IMR-90 (cell line): ENCODE results near the gene FGFR4. TPM values are rescaled to one million over a fixed set of nuclear protein-coding genes. Genes with fewer than 3 reads are reported as not detected.

ENCODE experiments used
- ATAC-seq: fragments of 200-7000 bp; cut with Tn5 transposase; 2 replicates; pipeline ENCODE4 v1.9.1; 2020; ENCODE audit warnings: low read depth, mild to moderate bottlenecking, moderate library complexity
- BruUV-seq: library from RNA; stranded (reverse); fragments of 400-500 nt; replicated peaks from 2 replicates; lab custom pipeline; 2021; lab: Mats Ljungman, UMichigan
- CTCF ChIA-PET: fragments of 300-600 bp; formaldehyde crosslinking; extraction: SDS; loops from one replicate; lab custom pipeline; 2021; ENCODE audit warnings: antibody characterized with exemption; lab: Yijun Ruan, JAX
- POLR2A ChIA-PET: fragments of 300-600 bp; sonication (Branson Sonifier 250); formaldehyde crosslinking; loops from one replicate; lab custom pipeline; 2022; ENCODE audit warnings: antibody characterized with exemption; ENCODE audit not compliant: unreplicated experiment; lab: Charles Lee
- DNase-seq: peaks from one replicate; pipeline ENCODE4 v3.0.0; 2013
- H2AFZ ChIP-seq: replicated peaks from 2 replicates; pipeline ENCODE3; 2013; ENCODE audit warnings: low read length, mild to moderate bottlenecking; ENCODE audit not compliant: poor library complexity
- H2AK5ac ChIP-seq: 2 replicates; pipeline ENCODE4 v1.6.1; 2013; ENCODE audit warnings: low read depth, low read length, inconsistent platforms
- H2AK9ac ChIP-seq: replicated peaks from 2 replicates; pipeline ENCODE3; 2013; ENCODE audit warnings: mild to moderate bottlenecking, low read depth, low read length, moderate library complexity; ENCODE audit not compliant: poor library complexity
- H2BK120ac ChIP-seq: 2 replicates; pipeline ENCODE4 v1.6.1; 2013; ENCODE audit warnings: low read depth, low read length, inconsistent platforms
- H2BK15ac ChIP-seq: 3 replicates; pipeline ENCODE4 v1.6.1; 2013; ENCODE audit warnings: low read depth, low read length, inconsistent platforms
- H2BK20ac ChIP-seq: 2 replicates; pipeline ENCODE4 v1.6.1; 2013; ENCODE audit warnings: low read depth, mild to moderate bottlenecking, inconsistent platforms, low read length, moderate library complexity
- H2BK5ac ChIP-seq: 2 replicates; pipeline ENCODE4 v1.6.1; 2013; ENCODE audit warnings: mild to moderate bottlenecking, low read depth, low read length, inconsistent platforms; ENCODE audit not compliant: poor library complexity, severe bottlenecking
- H3K14ac ChIP-seq: replicated peaks from 2 replicates; pipeline ENCODE4 v1.6.1; 2013; ENCODE audit warnings: low read depth, low read length, inconsistent platforms
- H3K18ac ChIP-seq: 2 replicates; pipeline ENCODE4 v1.6.1; 2013; ENCODE audit warnings: low read depth, low read length, control low read depth
- H3K23ac ChIP-seq: 2 replicates; pipeline ENCODE4 v1.6.1; 2013; ENCODE audit warnings: low read depth, low read length, inconsistent platforms
- H3K27ac ChIP-seq: 2 replicates; pipeline ENCODE4 v1.5.1; 2013; ENCODE audit warnings: mild to moderate bottlenecking, control low read depth, low read length; ENCODE audit not compliant: insufficient read depth
- H3K27me3 ChIP-seq: 2 replicates; pipeline ENCODE4 v1.6.1; 2013; ENCODE audit warnings: low read length; ENCODE audit not compliant: control insufficient read depth, insufficient read depth
- H3K36me3 ChIP-seq: 2 replicates; pipeline ENCODE4 v1.6.1; 2013; ENCODE audit warnings: low read length, mixed read lengths; ENCODE audit not compliant: control insufficient read depth, insufficient read depth
- H3K4ac ChIP-seq: 2 replicates; pipeline ENCODE4 v1.6.1; 2013; ENCODE audit warnings: low read depth, low read length, inconsistent platforms
- H3K4me1 ChIP-seq: 2 replicates; pipeline ENCODE4 v1.6.1; 2013; ENCODE audit warnings: low read length, mixed read lengths; ENCODE audit not compliant: control insufficient read depth, insufficient read depth
- H3K4me2 ChIP-seq: 2 replicates; pipeline ENCODE4 v1.6.1; 2013; ENCODE audit warnings: low read depth, mild to moderate bottlenecking, control low read depth, low read length, moderate library complexity
- H3K4me3 ChIP-seq: 2 replicates; pipeline ENCODE4 v1.5.1; 2013; ENCODE audit warnings: low read depth, mild to moderate bottlenecking, control low read depth, low read length, moderate library complexity; ENCODE audit not compliant: insufficient read depth
- H3K56ac ChIP-seq: 2 replicates; pipeline ENCODE4 v1.6.1; 2013; ENCODE audit warnings: low read length, inconsistent platforms; ENCODE audit not compliant: insufficient read depth; ENCODE audit errors: extremely low read depth
- H3K79me1 ChIP-seq, 2 experiments: 2 replicates each; pipeline ENCODE4 v1.6.1; 2013; ENCODE audit warnings: low read length in 2 of 2, inconsistent platforms in 1 of 2, low read depth in 1 of 2
- H3K9ac ChIP-seq: 2 replicates; pipeline ENCODE4 v1.6.1; 2013; ENCODE audit warnings: low read depth, low read length, control low read depth
- H3K9me1 ChIP-seq: 2 replicates; pipeline ENCODE4 v1.6.1; 2013; ENCODE audit warnings: low read length, inconsistent platforms; ENCODE audit not compliant: insufficient read depth
- H3K9me3 ChIP-seq: 2 replicates; pipeline ENCODE4 v1.6.1; 2013; ENCODE audit warnings: low read length; ENCODE audit not compliant: control insufficient read depth, insufficient read depth
- H4K20me1 ChIP-seq: 2 replicates; pipeline ENCODE4 v1.6.1; 2013; ENCODE audit warnings: low read length, inconsistent platforms; ENCODE audit not compliant: insufficient read depth
- H4K5ac ChIP-seq: 2 replicates; pipeline ENCODE4 v1.6.1; 2013; ENCODE audit warnings: mild to moderate bottlenecking, low read depth, low read length, control low read depth
- H4K8ac ChIP-seq, 2 experiments: 2 replicates each; pipeline ENCODE4 v1.6.1; 2013; ENCODE audit warnings: low read depth in 2 of 2, low read length in 2 of 2, control low read depth in 1 of 2, inconsistent platforms in 1 of 2
- H4K91ac ChIP-seq: 2 replicates; pipeline ENCODE4 v1.6.1; 2013; ENCODE audit warnings: low read depth, low read length, inconsistent platforms; ENCODE audit not compliant: insufficient read depth
- BHLHE40 ChIP-seq: fragments of 150-350 bp; IDR thresholded peaks from 2 replicates; pipeline ENCODE4 v1.6.1; 2016; ENCODE audit warnings: mild to moderate bottlenecking, low read depth, low read length
- CEBPB ChIP-seq: IDR thresholded peaks from 2 replicates; pipeline ENCODE4 v1.6.1; 2012; ENCODE audit warnings: low read depth, low read length, improper control_type of control experiment
- CHD1 ChIP-seq: IDR thresholded peaks from 2 replicates; pipeline ENCODE4 v1.6.1; 2012; ENCODE audit warnings: low read depth, low read length, improper control_type of control experiment
- CTCF ChIP-seq: conservative IDR thresholded peaks from 2 replicates; pipeline ENCODE4 v1.5.1; 2012; ENCODE audit warnings: mild to moderate bottlenecking, low read depth, low read length, improper control_type of control experiment
- ELK1 ChIP-seq: fragments of 150-350 bp; IDR thresholded peaks from 2 replicates; pipeline ENCODE4 v1.6.1; 2016; ENCODE audit warnings: low read depth, mild to moderate bottlenecking, low read length, moderate library complexity, borderline replicate concordance
- FOS ChIP-seq: fragments of 150-350 bp; IDR thresholded peaks from 2 replicates; pipeline ENCODE4 v1.6.1; 2016; ENCODE audit warnings: low read depth, low read length
- MAFK ChIP-seq: IDR thresholded peaks from 2 replicates; pipeline ENCODE4 v1.6.1; 2012; ENCODE audit warnings: low read depth, low read length, improper control_type of control experiment
- MXI1 ChIP-seq: IDR thresholded peaks from 2 replicates; pipeline ENCODE4 v1.6.1; 2012; ENCODE audit warnings: low read depth, mild to moderate bottlenecking, low read length, moderate library complexity, borderline replicate concordance
- NFE2L2 ChIP-seq: fragments of 150-350 bp; IDR thresholded peaks from 2 replicates; pipeline ENCODE4 v1.6.1; 2016; ENCODE audit warnings: low read depth, mild to moderate bottlenecking, low read length
- POLR2A ChIP-seq: IDR thresholded peaks from 2 replicates; pipeline ENCODE4 v1.6.1; 2012; ENCODE audit warnings: mild to moderate bottlenecking, low read depth, low read length
- RAD21 ChIP-seq: IDR thresholded peaks from 2 replicates; pipeline ENCODE4 v1.6.1; 2012; ENCODE audit warnings: low read length, improper control_type of control experiment
- RCOR1 ChIP-seq: IDR thresholded peaks from 2 replicates; pipeline ENCODE4 v1.6.1; 2012; ENCODE audit warnings: mild to moderate bottlenecking, low read length, improper control_type of control experiment; ENCODE audit not compliant: insufficient replicate concordance
- SMC3 ChIP-seq: fragments of 150-350 bp; IDR thresholded peaks from 2 replicates; pipeline ENCODE4 v1.6.1; 2016; ENCODE audit warnings: low read depth, mild to moderate bottlenecking, antibody characterized with exemption, low read length, moderate library complexity
- WGBS, 2 experiments: methylation state at CpG; one replicate each; pipeline versions ENCODE4 v1.1.5 to v1.1.7; 2013; ENCODE audit warnings: missing lambda C conversion rate in 2 of 2; ENCODE audit not compliant: insufficient read length in 1 of 2; ENCODE audit errors: extremely low coverage in 2 of 2; 5-methylcytosine and 5-hydroxymethylcytosine counted together
- dilution Hi-C: fragments of 300-500 bp; cut with HindIII; formaldehyde crosslinking; loops from one replicate; pipeline ENCODE4 v1.14.3; 2018; ENCODE audit warnings: low sequenced_read_pairs; ENCODE audit not compliant: unreplicated experiment
- in situ Hi-C: fragments of 300-500 bp; cut with MboI; formaldehyde crosslinking; loops from 3 replicates; pipeline ENCODE4 v1.14.3; 2019; ENCODE audit warnings: low sequenced_read_pairs, inconsistent platforms, mixed read lengths
- intact Hi-C: fragments of 100-400 bp; cut with micrococcal nuclease; formaldehyde crosslinking; loops from 2 replicates; pipeline ENCODE4 v1.10.0; 2022
- polyA plus RNA-seq, 3 experiments: library from polyadenylated mRNA; depleted of rRNA; stranded (reverse); fragments of >200 nt; gene quantifications; 2 replicates each; pipeline ENCODE4 v1.2.3, GENCODE V29; 2012; ENCODE audit warnings: low replicate concordance in 1 of 3
- total RNA-seq: library from RNA; depleted of rRNA; stranded (reverse); fragments of >200 nt; gene quantifications from 2 replicates; pipeline ENCODE4 v1.2.3, GENCODE V29; 2012

The FGFR4 gene
- total and polyA plus RNA-seq, 2 of the 4 experiments (the other 2 are of a cell fraction): 0.90 to 2.4 TPM

GRCh38 chr5:177098120-177098469 lies 11.4 kb downstream of the FGFR4 start (continued):
- TF ChIP-seq MXI1: no peak

GRCh38 chr5:177098470-177099141 lies 11.9 kb downstream of the FGFR4 start:
- Histone ChIP-seq H3K18ac (peak overlapping the region; percentile 56), H3K9me3 (no peaks in the 10 kb centered on the region), H3K14ac (peak overlapping the region; percentile 85), H3K9ac (0 out of 2 replicates have a peak overlapping the region, but pooled peaks have one; percentile 22), H3K4me1 (peaks cover 38% of the 10 kb centered on the region), H2AK5ac (peak overlapping the region; percentile 18), H3K4me2 (peak overlapping the region; percentile 11; the same call in 1 of the 2 replicates), H4K20me1 (no peaks in the 10 kb centered on the region), H4K91ac (peak overlapping the region; percentile 77), H2BK120ac (peak overlapping the region; percentile 82), H3K23ac (peak overlapping the region; percentile 27; the same call in 1 of the 2 replicates), H2BK15ac (peak overlapping the region; percentile 54; the same call in 2 of the 3 replicates), H2AK9ac (peak overlapping the region; percentile 61), H3K36me3 (peaks cover 4% of the 10 kb centered on the region; the same call in 1 of the 2 replicates), H2BK5ac (peak overlapping the region; percentile 52), H3K27ac (peak overlapping the region; percentile 83), H3K27me3 (no peaks in the 10 kb centered on the region), H3K4me3 (no peak overlapping the region), H2AFZ (peak overlapping the region; percentile 88), H3K79me1 (no peaks in the 10 kb centered on the region), H4K5ac (peak overlapping the region; percentile 19), H2BK20ac (peak overlapping the region; percentile 62; the same call in 1 of the 2 replicates), H3K56ac (no peak overlapping the region), H3K9me1 (0 out of 2 replicates have a peak, but pooled peaks cover 6% of the 10 kb centered on the region), H4K8ac (peak overlapping the region; percentile 29 to 78; a peak in 3 of 4 replicates), H3K4ac (peak overlapping the region; percentile 87)
- TF ChIP-seq CEBPB (no peak), NFE2L2 (no peak), BHLHE40 (no peak), RAD21 (no peak), SMC3 (no peak), POLR2A (no peak), ELK1 (no peak), FOS (no peak), CHD1 (no peak), CTCF (no peak), MAFK (no peak), RCOR1 (no peak), MXI1 (no peak)
- 33% methylated on average over 6 of the region's 18 CpGs; no CpG with 5 or more reads in 1 of the 2 experiments for WGBS, 2 experiments
- intact Hi-C loops: no loop called here
- dilution Hi-C loops: no loop called here
- peak; percentile 70 for ATAC-seq
- ChIA-PET POLR2A (no interaction called here), CTCF (interaction anchor here (0.6 to 1.3 kb wide), 5 partner anchors 12 to 27 kb away, joined by 3 to 6 read pairs (median 3); partner anchors contain the start of gene FGFR4)
- DNase-seq: peak; percentile 68
- no TSS peak for BruUV-seq
- in situ Hi-C loops: no loop called here
